Measurements from ENCODE around the gene CNTN2. TPM values are rescaled to one million over a fixed set of nuclear protein-coding genes. Genes with fewer than 3 reads are reported as not detected.

CNTN2 gene
- total RNA-seq, 1 donor from 2014 or later: 4.1 TPM

GRCh38 chr1:205072881-205073280 lies 29.9 kb downstream of the CNTN2 start:
- no peak for DNase-seq (ENCODE audit: low spot score)

DNA sequence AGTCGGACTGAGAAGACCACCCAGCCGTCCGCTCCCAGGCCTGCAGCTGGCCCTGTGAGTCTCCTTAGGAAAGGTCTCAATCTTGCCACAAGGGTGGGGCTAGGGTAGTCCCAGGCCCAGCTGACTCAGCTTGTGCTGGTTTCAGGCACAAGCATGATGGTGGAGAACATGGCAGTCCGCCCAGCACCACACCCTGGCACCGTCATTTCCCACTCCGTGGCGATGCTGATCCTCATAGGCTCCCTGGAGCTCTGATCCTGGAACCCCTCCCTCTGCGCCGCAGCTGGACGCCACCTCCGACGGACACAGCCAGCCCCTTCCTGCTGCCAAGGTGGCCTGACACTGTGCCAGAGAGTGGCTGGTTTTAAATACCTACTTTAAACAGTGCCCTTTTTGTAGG lies 30.5 kb downstream of the CNTN2 start:
- DNase-seq (ENCODE audit: low spot score): no peak

DNA sequence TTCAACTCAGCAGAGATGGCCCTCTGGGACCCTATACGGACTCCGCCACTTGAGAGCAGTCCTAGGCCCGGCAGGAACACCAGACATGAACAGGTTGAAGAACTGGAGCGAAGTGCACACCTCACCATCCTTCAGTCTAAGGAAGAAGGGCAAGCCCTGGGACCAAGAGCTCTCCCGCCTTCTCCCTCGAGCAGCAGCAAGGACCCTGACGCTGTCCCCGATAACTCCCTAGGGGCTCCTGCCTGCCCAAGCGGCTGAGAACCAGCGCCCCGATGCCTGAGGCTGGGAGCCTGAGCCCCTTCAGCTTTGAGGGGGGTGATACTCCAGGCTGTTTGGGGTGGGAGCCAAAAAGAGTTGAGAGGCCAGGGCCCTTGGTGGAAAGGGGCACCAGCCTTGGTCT lies 31.1 kb downstream of the CNTN2 start:
- DNase-seq (ENCODE audit: low spot score): no peak

DNA sequence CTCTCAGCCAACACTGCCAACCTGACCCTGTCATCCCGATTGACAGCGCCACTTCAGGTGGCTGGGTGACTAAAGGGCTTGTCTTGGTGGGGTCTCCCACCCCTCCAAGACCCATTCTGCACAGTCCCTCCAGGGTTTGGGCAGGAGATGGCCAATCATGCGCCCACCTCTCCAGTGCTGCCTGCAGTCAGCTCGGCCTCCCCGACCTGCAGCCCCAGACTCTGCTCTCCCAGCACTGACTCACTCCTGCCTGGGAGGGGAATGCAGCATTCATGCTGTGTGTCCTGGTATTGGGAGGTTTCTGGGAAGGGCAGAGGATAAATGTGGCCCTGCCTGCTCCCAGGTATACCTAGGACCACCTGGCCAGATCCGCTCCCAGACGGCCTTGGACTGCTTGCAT lies 31.5 kb downstream of the CNTN2 start:
- DNase-seq (ENCODE audit: low spot score): no peak

DNA sequence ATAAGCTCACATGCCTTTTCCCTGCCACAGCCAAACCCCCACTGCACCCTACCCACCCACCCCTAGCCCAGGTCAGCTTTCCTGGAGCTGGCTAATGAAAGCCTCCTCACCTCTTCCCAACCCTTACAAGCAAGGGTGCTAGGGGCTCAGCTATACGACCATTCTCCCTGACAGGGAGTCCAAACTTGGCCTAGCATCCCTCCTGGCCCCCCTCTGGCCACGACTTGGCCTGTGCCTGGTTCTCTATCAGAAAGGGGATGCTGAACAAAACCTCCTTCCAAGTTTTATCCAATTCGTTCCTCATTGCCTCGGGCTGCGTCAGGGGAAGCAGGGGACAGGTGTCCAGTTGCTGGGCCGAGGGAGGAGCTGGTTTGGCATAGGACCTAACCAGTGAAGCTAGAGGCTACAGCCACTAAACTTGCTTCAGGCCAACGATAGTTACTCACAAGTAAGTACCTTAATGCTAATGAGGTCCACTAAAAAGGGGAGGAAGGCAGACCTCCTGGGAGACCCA lies 32.7 kb downstream of the CNTN2 start:
- DNase-seq (ENCODE audit: low spot score): no peak

GRCh38 chr1:205076245-205076761 lies 33.3 kb downstream of the CNTN2 start:
- no peak for DNase-seq (ENCODE audit: low spot score)

DNA sequence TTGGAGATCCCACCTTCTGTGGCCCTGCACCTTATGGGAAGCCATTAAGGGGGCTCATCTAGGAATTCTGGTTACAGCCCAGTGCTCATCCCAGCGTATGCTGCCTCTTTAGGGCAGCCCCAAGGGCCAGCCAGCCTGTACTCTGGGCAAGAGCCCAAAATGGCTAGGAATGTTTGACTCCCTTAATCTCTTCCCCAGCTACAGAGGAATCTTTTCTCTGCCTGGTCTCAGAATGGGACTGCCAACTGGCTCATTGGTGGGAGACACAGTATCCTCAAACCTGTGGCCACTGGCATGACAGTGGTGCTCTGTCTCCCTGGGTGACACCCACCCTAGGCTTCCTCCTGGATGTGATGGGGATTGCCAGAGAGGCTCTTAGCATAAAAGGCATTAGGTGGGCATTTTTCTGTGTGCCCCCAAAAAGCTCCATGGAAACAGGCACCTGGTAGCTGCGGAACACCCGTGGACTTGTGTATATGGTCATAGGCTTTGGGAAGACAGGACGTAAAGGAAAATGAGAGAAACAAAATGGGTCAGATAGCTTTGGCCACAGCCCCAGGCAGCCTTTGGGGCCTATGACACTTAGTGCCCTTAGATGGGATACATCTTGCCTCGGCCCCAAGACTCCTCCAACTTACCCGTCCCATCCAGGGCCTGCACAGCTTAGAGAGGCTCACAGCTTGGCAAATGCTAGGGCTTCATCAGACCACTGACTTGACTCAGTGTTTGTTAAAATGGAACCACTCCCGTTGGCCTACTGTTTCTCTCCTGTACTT lies 34.3 kb downstream of the CNTN2 start:
- DNase-seq (ENCODE audit: low spot score): peak; percentile 5

DNA sequence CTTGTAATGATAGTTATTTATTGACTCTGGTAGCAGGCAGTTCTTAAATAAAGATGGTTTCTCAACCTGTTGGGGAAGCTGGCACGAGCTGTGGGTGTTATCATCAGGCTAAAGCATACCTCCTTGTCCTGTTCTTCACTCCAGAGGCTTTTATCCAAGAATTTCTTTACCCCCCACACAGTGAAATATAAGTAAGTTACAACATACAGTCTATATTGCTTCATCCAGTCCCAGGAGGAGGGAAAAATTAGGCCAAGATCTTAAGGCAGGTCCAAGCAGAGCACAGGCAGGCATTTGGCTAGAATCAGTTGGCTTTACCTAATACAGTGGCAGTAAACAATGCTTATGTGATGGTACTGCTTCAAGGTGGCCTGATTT lies 34.9 kb downstream of the CNTN2 start:
- no peak for DNase-seq (ENCODE audit: low spot score)

DNA sequence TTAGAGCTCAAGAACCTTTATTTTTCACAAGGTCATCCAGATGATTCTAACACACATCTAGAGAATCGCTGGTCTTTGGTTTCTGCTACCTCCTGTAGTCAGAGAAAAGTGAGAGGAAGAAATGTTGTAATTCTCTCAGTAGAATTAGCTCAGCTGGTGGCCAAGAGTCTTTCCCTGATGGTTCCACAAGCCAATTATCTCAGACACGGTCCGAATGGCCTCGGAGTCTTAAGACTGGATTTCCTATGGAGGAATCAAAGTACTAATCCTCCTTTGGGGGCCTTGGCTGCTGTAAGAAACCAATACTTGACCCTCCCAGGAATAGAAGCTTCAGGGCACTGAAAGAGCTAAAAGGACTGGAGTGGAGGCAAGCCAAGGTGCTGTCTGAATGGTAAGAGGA lies 39.4 kb downstream of the CNTN2 start:
- DNase-seq (ENCODE audit: low spot score): no peak

GRCh38 chr1:205084360-205084759 lies 41.3 kb downstream of the CNTN2 start, which contains the start of gene TMEM81:
TMEM81 (minus strand) TSS chr1:205084460; CDS start chr1:205084320, 140 bp downstream.
- no peak for DNase-seq (ENCODE audit: low spot score)

DNA sequence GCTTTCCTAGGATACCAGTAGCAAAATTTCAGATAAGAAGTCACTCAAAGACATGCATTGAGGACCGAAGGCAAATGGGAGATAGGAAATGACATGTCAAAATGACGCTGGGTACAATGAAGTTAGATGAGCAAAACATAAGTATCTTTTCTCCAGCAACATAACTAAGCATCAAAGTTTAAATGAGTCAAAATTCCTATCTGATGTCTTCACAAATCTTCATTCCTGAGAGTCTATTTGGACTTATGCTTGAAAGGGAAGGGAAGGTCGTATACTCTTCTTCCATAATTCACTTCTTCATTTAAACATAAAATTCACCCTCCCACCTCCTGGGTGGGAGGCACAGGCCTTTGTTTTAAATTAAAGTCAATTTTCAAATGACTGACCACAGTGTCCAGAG lies 45.3 kb downstream of the CNTN2 start:
- DNase-seq (ENCODE audit: low spot score): no peak

DNA sequence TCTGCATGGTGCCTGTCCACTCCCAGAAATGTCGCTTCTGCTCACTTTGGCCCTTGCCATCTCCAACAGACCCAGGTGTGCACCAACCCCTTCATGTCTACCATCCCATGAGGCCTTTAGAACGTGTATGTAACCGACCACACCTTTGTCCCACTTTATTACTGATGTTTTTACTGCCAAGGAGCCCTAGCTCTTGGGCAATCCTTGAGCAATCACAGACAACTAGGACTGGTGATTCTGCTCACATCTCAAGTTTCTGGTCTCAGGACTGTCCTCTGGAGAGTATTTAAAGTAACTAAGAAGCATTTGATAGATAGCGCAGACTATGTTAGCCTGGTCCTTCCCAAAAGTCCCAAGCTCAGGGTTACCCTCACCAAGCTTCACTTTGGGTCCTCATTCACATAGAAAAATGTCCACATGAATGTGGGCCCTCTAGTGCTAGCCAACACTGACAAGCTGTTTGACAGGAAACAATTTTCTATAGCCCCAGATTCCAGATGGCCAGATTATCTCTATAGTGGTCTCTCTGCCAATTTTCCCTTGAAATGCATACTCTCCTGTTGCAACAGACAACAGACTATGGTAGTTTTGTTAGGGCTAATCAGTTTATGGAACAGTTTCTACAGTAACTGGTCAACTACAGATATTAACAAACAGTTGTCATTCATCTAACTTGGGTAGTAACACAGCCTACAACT lies 48.2 kb downstream of the CNTN2 start:
- no peak for DNase-seq (ENCODE audit: low spot score)

DNA sequence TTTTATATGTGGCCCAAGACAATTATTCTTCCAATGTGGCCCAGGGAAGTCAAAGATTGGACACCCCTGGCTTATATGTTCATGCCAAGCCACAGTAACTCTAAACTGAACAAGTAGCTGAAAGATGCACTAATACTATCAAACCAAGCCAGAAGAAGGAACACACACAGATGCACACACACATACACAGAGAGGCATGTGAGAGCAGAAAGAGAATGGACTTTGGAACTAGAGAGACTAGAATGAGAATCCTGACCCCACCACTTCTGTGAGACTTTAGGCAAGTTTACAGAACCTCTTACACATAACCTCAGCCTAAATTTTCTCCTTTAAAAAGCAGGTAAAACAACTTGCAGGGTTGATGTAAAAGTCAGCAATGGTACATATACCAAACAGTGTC lies 52.4 kb downstream of the CNTN2 start:
- no peak for DNase-seq (ENCODE audit: low spot score)

DNA sequence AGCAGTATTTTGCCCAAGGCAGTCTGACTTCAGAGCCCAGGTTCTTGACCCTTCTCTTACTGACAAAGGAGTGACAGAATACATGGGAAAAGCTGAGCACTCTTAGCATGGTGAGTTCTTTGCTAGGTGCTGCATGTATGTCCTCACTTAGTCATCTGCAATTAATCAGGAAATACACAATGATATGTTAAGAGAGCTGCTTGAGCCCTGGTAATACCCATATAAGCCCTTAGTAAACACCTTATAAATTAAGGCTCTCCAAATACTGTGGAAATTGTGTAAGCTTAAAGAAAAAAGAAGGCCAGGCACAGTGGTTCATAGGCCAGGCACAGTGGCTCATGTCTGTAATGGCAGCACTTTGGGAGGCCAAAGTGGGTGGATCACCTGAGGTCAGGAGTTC lies 55.2 kb downstream of the CNTN2 start:
- no peak for DNase-seq (ENCODE audit: low spot score)

DNA sequence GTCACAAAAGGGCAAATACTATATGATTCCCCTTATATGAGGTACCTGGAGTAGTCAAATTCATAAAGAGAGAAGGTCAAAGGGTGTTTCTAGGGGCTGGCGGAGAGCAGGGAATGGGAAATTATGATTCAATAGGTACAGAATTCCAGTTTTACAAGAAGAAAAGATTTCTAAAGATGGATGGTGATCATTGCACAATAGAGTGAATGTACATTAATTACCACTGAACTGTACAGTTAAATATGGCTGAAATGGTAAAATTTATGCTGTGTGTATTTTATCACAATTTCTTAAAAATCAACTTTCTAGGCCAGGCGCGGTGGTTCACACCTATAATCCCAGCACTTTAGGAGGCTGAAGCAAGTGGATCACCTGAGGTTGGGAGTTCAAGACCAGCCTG lies 59.4 kb downstream of the CNTN2 start:
- no peak for DNase-seq (ENCODE audit: low spot score)

GRCh38 chr1:205107327-205107726 lies 64.3 kb downstream of the CNTN2 start:
- no peak for DNase-seq (ENCODE audit: low spot score)

- no peak for DNase-seq (ENCODE audit: low spot score)
Observed at GRCh38 chr1:205108464-205108863, 65.5 kb downstream of the CNTN2 start.

DNA sequence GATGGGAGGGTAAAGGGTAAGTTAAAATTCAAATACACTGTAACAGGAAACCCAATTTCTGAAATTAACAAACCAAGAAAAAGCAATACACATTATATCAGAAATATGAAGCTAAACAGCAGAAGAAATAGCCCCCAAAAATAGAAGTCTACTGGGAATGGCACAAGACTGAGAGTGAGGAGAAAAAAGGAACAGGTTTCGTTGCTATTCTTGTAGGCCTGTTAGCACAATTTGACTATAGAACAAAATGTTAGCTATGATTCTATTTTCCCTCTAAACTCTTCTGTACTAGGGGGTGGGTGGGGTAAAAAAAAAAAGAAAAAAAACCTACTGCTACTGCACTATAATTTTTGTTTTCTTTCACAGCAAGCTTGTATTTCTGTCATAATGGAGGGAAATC lies 66.3 kb downstream of the CNTN2 start:
- no peak for DNase-seq (ENCODE audit: low spot score)

GRCh38 chr1:205109711-205110110 lies 66.7 kb downstream of the CNTN2 start:
- DNase-seq (ENCODE audit: low spot score): no peak

DNA sequence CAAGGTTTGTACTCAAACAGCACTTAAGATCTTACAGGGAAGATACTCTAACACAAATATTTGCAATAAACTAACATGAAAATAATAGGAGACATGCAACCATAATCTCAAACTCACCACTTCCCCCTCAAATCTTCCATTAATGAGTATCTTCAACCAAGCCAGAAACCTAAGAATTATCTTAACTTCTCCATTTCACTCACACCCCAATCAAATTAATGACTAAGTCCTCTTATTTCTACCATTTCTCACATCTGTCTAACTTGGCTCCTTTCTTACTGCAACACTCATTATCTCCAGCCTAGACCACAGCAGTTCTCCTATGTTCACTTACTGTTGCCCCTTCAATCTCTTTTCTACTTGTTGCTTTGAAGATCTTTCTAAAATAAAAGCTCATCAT lies 68.3 kb downstream of the CNTN2 start:
- no peak for DNase-seq (ENCODE audit: low spot score)

- DNase-seq (ENCODE audit: low spot score): no peak
Observed at GRCh38 chr1:205118752-205119151, 75.7 kb downstream of the CNTN2 start.

GRCh38 chr1:205121660-205122488 lies 78.9 kb downstream of the CNTN2 start, which contains the start of gene RBBP5:
RBBP5 (minus strand) TSS chr1:205121978; CDS start chr1:205121873, 105 bp downstream.
- peak; percentile 98 for DNase-seq (ENCODE audit: low spot score)

All from umbilical cord (tissue), 2 donors.